Measurements from ENCODE around the gene TBXA2R. TPM values are rescaled to one million over a fixed set of nuclear protein-coding genes. Genes with fewer than 3 reads are reported as not detected.
"Not testable (repeated sequence)": the region's sequence is repeated elsewhere in the genome, so short reads cannot be mapped to it uniquely, and the experiment has no call there.

TBXA2R gene
- total RNA-seq, 1 experiment from 2014 or later, result not detected

- Histone ChIP-seq H2AFZ (no peak overlapping the region), H3K36me3 (ENCODE audit: low read depth) (no peaks in the 10 kb centered on the region), H3K27ac (no peak overlapping the region), H3K9me2 (ENCODE audit: insufficient read depth) (no peaks in the 10 kb centered on the region), H3K4me3 (no peak overlapping the region), H3K4me1 (replicated peaks; ENCODE audit: insufficient read depth) (no peaks in the 10 kb centered on the region), H3K79me2 (ENCODE audit: low read depth) (no peaks in the 10 kb centered on the region), H3K4me2 (no peak overlapping the region), H3K9me3 (ENCODE audit: insufficient read depth, low read depth) (no peaks in the 10 kb centered on the region), H3F3A (ENCODE audit: insufficient read depth, low read depth) (no peaks in the 10 kb centered on the region), H3K27me3 (ENCODE audit: insufficient read depth, low read depth) (no peaks in the 10 kb centered on the region), H4K20me1 (ENCODE audit: insufficient read depth) (no peaks in the 10 kb centered on the region)
- intact Hi-C loops (cut with micrococcal nuclease; ENCODE audit: unreplicated experiment), result no loop called here
- ChIA-PET CTCF (no interaction called here), POLR2A (ENCODE audit: unreplicated experiment) (no interaction called here)
- no peak for TF ChIP-seq EZH2 (IDR thresholded peaks at IDR 0.05; ENCODE audit: low read depth)
- BruUV-seq (replicated peaks), result no TSS peak
- no peak for DNase-seq
Measured at GRCh38 chr19:3648037-3648905, 41.6 kb upstream of the TBXA2R start.

GRCh38 chr19:3647102-3647501 is 40.4 kb upstream of the TBXA2R start:
- CTCF ChIA-PET; H3K27ac ChIP-seq; H3K9me3 ChIP-seq (ENCODE audit: insufficient read depth, low read depth); BruUV-seq (replicated peaks); H3K4me3 ChIP-seq; DNase-seq; POLR2A ChIA-PET (ENCODE audit: unreplicated experiment); H3K27me3 ChIP-seq (ENCODE audit: insufficient read depth, low read depth); H3K4me1 ChIP-seq (replicated peaks; ENCODE audit: insufficient read depth); H3K4me2 ChIP-seq; H3K36me3 ChIP-seq (ENCODE audit: low read depth); H3K9me2 ChIP-seq (ENCODE audit: insufficient read depth); H2AFZ ChIP-seq; H3K79me2 ChIP-seq (ENCODE audit: low read depth); H4K20me1 ChIP-seq (ENCODE audit: insufficient read depth); H3F3A ChIP-seq (ENCODE audit: insufficient read depth, low read depth); intact Hi-C loops (cut with micrococcal nuclease; ENCODE audit: unreplicated experiment): not testable (repeated sequence)

GRCh38 chr19:3646336-3647092 is 39.8 kb upstream of the TBXA2R start:
- intact Hi-C loops (cut with micrococcal nuclease; ENCODE audit: unreplicated experiment), result no loop called here

More at GRCh38 chr19:3646336-3647092, 39.8 kb upstream of the TBXA2R start:
- no TSS peak for BruUV-seq (replicated peaks)
- H3K79me2 ChIP-seq (ENCODE audit: low read depth), result no peaks in the 10 kb centered on the region
- ChIA-PET CTCF (no interaction called here), POLR2A (ENCODE audit: unreplicated experiment) (no interaction called here)
- no peak overlapping the region for H2AFZ ChIP-seq
- H3K9me3 ChIP-seq (ENCODE audit: insufficient read depth, low read depth), result no peaks in the 10 kb centered on the region
- H4K20me1 ChIP-seq (ENCODE audit: insufficient read depth), result no peaks in the 10 kb centered on the region
- H3K36me3 ChIP-seq (ENCODE audit: low read depth), result no peaks in the 10 kb centered on the region
- H3K4me3 ChIP-seq, result no peak overlapping the region
- no peaks in the 10 kb centered on the region for H3K4me1 ChIP-seq (replicated peaks; ENCODE audit: insufficient read depth)
- H3F3A ChIP-seq (ENCODE audit: insufficient read depth, low read depth), result no peaks in the 10 kb centered on the region
- H3K9me2 ChIP-seq (ENCODE audit: insufficient read depth), result no peaks in the 10 kb centered on the region
- no peak for TF ChIP-seq CTCF (conservative IDR thresholded peaks at IDR 0.05)
- TF ChIP-seq EZH2 (IDR thresholded peaks at IDR 0.05; ENCODE audit: low read depth), result no peak
- no peaks in the 10 kb centered on the region for H3K27me3 ChIP-seq (ENCODE audit: insufficient read depth, low read depth)
- no peak overlapping the region for H3K27ac ChIP-seq
- no peak overlapping the region for H3K4me2 ChIP-seq
- no peak for DNase-seq

Data from PC-9 (cell line).